ENCODE measurements around the gene MAP2K2.

DNA sequence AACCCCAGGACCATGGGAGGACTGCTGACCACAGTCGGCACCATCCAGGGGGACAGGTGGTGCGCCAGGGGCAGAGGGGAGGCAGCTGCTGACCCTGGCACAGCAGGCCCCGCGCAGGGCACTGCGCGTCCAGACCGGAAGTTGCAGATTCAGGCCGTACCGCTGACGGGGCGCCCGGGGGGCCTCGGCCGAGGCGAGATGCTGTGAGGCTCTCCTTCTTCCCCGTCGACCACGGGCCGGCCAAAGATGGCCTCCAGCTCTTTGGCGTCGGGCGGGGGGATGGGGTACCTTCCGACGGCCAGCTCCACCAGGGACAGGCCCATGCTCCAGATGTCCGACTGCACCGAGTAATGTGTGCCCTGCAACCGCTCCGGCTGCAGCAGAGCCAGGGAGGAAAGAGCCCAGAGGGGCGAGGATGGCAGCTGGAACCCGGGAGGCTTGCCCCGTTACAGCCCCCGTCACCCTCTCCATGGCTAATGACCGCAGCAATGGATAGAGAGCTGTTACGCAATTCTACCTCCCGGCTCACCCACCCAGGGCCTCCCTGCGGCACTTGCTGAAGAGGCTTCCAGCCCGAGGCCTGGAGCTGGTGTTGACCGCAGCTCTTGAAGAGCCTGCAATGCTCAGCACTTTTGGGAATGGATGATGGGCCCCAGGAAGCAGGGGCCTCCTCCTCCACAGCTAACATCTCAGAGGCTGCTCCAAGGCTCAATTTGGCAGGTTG, 24.7 kb downstream of the MAP2K2 start:
- TF ChIP-seq, protein P1, sequence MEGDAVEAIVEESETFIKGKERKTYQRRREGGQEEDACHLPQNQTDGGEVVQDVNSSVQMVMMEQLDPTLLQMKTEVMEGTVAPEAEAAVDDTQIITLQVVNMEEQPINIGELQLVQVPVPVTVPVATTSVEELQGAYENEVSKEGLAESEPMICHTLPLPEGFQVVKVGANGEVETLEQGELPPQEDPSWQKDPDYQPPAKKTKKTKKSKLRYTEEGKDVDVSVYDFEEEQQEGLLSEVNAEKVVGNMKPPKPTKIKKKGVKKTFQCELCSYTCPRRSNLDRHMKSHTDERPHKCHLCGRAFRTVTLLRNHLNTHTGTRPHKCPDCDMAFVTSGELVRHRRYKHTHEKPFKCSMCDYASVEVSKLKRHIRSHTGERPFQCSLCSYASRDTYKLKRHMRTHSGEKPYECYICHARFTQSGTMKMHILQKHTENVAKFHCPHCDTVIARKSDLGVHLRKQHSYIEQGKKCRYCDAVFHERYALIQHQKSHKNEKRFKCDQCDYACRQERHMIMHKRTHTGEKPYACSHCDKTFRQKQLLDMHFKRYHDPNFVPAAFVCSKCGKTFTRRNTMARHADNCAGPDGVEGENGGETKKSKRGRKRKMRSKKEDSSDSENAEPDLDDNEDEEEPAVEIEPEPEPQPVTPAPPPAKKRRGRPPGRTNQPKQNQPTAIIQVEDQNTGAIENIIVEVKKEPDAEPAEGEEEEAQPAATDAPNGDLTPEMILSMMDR (conservative IDR thresholded peaks at IDR 0.05 in 1 of 2, IDR thresholded peaks at IDR 0.05 in 1 of 2; ENCODE audit: extremely low read depth in 1 of 2, insufficient read depth in 1 of 2, low read depth in 1 of 2, low read length in 2 of 2), result no peak
- TF ChIP-seq EZH2 (IDR thresholded peaks at IDR 0.05; ENCODE audit: borderline replicate concordance, low read length), result no peak
